NCI-H1092 (cell line): ENCODE results near the gene G6PC2.
"Not testable (repeated sequence)": the region's sequence is repeated elsewhere in the genome, so short reads cannot be mapped to it uniquely, and the experiment has no call there.

ENCODE experiments used
- DNase-seq: peaks from one replicate; lab custom pipeline; 2025; lab: John Stamatoyannopoulos, UW

The G6PC2 gene

DNA sequence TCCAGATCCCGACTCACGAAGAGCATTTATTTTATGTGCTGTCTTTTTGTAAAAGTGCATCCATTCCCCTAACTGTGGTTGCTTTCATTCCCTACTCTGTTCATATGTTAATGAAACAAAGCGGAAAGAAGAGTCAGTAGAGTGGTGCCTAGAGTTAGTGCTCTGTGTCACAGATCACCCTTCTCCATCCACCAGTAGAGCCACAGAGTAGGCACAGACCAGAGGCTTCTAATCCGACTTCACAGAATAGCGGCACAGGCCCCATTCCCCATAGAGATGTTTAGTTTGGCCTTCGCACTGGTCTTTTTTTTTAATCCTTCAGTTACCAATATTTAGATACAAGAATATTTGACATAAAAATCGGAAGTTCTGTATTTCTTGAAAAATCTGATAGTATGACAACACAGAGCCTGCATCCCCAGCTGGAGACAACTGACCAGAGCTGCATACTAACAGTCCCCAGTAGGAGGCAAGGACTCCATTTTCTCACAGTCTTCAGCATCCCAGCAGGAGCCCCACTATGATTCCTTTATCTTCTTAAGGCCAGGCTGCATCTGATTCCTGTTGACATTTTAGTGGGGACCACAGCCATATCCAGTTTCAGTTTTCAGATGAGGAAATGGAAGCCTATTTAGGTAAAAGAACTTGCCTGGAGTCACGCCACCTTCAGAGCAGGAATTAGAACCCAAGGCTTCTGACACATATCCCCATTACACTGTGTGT lies 7.0 kb downstream of the G6PC2 start:
- no peak for DNase-seq

DNA sequence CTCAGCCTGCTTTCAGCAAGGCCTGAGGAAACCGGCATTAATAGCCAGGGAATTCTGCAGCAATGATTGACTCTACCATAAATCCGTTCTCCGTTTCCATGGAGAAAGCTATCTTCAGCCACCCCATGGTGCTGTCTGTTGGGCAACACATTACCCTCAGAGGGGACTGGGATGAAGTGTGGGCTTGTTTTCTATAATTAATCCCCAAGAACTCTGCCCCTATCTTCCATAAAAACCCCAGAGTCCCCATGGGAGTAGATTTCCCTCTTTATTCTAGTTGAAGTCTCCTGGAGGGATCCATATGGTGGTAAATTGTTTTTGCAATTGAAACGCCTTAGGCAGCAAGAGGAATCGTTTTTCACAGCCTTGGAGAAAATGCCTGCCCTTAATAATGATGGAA lies 9.2 kb downstream of the G6PC2 start:
- DNase-seq: no peak

DNA sequence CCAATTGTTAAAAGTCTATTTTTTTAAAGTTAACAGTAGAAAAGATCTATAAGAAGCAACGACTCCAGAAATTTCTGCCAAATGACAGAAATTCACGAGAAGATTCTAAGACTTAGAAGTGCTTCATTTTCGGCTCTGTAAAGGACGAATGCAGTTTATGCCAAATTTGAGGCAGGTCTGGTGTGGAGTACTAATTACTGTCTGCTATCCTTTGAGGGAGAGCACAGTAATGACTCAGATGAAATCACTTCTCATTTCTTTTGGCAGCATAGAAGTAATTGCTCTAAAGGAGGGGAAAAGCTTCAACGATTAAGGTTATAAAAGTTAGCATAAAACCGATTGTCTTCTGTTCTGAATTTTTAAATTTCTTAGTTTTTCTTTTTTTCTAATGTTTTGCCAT lies 11.4 kb downstream of the G6PC2 start:
- DNase-seq: no peak

DNA sequence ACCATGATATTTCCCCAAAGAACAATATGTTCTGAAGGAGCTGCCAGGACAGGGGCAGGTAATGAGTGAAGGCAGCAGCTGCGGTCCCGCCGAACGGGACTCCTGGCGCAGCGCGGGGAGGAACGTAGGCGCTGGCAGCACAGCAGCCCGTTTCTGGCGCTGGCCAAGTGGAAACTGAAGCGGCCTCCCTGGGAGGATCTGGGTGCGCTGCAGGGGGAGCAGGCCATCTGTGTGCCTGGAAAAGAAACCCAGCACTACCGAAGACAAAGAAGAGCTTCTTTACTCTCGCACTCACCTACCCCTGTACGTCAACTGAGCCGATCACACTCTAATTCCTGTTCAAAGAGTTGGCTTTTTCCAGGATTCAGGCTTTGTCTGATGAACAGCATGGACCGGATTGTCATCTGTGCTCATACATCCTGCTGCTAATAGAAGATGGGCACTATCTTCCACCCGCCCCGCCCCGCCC lies 11.8 kb downstream of the G6PC2 start:
- no peak for DNase-seq

DNA sequence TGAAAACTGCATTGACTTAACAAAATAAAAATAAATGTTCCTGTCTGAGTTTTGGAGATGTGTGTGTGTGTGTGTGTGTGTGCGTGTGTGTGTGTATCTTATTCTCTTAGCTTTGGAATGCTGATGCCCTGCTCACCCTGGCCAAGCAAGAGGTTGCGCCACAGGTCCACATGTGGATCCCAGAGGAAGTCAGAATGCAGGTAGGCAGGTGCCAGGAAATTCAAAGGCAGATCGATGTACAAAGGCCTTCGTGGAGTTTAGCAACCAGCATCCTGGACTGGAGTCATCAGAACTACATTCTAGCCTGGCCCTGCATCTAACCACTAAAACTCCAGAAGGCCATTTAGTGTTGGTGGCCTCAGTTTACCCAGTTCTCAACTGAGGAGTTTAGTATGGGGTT lies 12.4 kb downstream of the G6PC2 start:
- DNase-seq: no peak

DNA sequence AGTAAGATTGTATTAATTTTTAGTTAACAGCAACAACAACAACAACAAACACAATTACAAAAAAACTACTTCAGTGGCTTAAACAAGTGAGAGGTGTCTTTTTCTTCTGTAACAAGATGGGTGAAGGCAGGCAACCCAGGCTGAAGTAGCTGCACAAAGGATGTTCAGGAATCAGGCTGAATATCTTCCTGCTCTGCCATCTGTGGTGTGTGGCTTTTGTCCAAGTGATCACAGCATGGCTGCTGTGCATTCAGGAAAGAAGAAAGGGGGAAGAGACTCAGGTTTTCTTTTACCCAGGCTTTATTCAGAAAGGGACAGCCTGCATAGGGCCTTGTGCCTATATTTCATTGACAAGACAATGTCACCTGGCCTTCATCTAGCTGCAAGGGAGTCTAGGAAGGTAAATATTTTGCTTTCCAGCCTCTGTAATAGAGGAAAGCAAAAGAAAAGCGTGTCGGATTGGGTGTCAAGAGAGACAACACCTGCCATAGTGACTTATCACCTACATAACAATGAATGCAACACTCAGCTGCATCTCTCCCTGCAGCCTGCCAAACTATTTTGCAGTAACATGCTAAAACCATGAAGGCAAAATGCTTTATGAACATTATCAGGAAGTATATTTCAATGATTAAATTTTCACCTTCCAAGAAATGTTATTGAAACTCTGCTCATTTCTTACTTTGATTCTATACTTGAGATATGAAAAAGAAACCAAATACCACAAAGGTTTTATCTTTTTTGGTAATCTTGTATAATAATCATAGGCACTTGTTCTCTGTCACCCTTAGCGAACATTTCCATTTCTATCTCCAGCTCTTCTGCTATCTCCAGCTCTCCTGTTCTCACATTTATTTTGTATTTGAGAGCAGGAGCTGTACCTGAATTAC lies 14.6 kb downstream of the G6PC2 start:
- DNase-seq: no peak

DNA sequence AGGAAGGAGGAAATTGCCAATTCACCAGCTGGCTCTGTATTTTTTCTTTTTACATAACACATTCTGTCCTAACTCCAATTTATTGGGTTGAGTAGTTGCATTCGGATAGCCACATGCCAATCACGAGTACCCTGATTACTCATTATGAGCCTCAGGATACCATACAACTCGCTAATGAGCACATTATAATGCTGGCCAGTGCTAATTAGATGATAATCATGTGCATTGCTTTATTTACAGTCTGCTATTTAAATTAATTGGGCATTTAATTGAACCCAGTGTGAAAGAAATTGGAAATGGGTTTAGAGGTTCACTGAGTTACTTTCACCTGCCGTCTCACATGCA lies 15.2 kb downstream of the G6PC2 start:
- DNase-seq: no peak

DNA sequence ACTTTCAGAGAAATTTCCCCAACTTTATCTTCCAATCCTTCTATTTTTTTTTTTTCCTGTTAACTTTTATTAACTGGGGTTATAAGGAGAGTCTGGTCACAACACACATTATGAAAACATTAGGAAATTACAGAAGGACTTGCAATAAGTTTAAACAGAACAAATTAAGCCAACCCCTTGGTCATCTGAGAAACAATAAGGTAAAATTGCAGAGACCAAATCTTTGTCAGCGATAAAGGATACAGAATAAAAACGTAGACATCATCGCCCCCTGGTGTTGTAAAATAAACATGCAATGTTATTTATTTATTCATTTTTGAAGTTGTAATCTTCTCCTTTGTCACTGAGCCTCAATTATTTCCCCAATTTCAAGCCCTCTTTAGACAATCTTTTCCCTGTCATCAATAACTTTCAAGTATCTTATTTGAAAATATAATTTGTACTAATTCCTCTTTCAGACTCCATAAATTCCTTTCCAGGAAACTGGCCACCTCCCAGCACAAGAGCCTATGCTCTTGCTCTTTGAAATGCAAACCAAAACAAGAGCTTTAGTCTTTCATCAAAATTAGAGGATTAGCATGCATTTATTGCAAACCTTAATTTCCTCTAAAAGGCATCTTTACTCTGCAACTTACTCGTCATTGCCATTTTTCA lies 19.5 kb downstream of the G6PC2 start:
- DNase-seq: peak; percentile 10

DNA sequence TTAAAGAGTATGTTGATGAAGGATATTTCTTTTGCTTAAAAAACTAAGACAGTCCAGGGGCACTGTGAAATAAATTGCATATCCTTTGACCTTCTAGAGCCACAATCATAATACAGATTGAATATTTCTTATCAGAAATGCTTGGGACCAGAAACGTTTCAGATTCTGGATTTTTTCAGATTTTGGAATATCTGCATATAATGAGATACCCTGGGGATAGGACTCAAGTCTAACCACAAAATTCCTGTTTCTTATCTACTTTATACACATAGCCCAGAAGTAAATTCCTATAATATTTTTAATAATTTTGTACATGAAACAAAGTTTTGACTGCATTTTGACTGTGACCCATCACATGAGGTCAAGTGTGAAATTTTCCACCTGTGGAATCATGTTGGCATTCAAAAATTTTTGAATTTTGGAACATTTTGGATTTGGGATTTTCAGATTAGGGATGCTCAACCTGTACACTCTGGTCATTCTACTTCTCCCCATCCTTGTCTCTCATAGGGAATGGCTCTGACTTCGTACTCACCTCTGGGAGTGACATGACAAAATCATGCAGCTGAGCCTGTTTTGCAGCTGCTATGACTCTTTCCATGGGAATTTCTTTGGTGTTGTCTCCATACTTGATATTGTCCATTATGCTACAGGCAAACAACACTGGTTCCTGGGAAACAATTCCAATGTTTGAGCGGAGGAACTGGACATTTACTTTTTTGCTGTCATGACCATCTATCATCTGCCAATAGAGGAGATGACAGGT lies 25.7 kb downstream of the G6PC2 start:
- DNase-seq: no peak

DNA sequence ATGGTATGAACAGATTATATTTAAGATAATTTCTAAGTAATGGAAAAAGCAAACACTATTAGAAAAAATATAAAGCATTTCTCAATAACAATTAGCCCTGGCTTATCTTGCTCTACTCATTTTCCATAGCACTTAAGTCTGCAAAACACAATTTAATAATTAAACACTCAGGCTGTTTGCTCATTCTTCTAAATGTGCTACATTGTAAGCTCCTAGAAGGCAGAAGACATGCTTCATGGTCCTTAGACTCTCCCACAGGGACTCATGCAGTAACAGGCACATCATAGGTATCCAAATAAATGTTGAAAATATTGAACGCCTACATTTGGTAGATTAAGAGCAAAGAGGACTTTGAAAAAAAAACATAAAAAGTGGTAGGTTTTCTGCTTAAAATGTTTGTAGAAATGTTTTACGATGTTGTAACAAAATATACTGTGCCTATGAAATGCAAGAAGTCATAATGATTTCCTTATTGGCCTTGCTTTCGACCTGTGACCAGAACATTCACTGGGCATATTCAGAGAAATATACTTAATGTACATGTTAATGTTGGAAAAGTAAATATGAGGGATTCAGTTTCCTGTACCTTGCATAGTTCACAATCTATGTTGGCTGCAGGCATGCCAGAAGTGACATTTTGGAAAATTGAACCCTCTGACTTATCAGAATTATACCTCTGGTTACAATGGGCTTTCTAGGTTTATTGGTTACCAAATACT lies 27.2 kb downstream of the G6PC2 start:
- DNase-seq: no peak

DNA sequence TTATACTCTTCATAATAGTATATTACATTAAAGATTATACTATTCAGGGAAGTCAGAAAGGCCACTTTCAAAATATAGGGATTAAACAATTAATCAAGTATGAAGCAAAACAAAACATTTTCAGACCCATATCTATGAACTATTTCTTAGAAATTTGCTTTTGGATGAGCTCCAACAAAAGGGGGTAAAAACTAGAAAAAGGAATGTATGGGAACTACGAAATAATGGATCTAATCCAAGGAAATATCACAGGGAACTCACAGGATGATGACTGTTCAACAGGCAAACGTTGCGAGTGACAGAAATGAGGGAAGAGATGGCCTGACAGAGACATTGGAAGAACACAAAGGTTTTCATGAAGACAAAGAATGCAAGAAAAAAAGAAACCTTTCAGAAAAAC lies 27.9 kb downstream of the G6PC2 start:
- no peak for DNase-seq

DNA sequence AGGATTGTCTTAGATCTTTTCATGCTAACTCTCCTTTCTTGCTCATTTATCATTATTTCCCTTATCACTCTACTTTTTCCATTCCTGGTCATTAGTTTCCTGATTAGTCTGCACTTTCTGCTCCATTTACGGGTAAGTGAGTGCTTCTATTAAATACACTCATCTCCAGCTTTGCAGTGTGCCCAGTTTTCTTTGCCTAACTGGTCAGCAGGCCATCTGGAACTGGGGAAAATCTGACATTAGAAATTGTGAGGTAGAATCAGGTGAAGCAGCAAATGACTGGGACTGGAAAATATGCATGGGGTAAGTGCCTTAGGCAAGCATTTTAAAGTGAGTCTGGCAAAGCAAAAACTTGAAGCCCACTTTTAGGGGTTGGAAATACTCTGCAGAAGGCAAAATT lies 29.2 kb downstream of the G6PC2 start:
- no peak for DNase-seq

DNA sequence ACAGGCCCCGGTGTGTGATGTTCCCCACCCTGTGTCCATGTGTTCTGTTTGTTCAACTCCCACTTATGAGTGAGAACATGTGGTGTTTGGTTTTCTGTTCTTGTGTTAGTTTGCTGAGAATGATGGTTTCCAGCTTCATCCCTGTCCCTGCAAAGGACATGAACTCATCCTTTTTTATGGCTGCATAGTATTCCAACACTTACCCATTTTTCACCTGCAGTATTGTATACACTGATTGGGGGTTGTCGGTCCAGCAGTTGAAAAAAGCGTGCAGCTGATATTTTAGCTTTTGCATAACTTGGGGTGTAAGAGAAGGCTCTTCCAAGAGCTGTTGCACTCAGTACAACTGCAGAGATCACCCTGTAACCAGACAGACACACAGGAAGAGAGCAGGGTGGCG lies 31.1 kb downstream of the G6PC2 start:
- DNase-seq: not testable (repeated sequence)

DNA sequence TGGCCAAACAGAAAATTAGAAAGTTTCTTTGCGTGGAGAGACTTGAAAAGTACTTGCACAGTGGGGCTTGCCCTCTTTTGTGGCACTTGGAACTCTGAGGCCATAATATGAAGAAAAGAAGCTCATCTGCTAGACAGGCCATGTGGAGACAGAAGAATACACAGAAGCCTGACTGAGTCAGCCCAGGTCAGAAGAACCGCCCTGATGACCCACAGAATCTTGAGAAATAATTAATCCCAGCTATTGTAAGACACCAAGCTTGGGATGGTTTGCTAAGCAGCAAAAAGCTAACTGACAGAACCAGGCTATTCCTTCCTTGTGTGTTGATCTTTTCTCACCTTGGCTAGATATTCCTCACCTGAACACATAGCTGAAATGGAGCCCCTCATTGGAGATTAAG lies 33.7 kb downstream of the G6PC2 start:
- DNase-seq: no peak

DNA sequence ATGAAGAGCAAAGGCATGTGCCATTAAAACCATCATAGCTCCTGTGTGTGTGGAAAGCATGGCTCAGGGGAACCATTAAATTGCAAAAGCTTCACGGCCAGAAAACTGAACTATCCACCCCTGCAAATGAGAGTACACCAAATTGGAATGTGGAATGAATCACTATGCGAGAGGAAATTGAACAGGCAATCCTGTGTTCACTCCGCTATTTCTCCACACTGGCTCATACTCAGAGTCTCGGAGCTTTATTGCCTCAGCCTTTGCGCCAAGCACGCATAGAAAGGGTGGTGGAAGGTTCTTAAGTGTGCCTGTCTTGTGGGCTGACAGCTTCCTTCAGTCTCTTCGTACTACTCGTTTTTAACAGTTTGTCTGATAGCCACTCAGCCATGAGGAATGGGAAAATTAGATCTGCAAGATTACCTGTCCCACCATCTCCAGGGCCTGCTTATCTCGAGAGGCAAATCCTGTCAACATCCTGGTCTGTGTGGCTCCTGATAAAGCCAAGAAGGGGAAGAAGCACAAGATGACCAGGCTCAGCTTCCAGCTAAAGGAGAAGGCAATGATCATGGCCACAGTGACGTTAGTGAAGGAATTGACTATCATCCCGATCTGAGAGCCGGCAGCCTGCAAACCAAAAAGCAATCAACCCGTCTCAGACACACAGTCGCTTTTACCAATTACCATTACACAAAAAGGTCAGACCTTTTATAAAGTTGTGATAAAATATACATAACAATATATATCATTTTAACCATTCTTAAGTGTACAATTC lies 34.9 kb downstream of the G6PC2 start:
- no peak for DNase-seq

DNA sequence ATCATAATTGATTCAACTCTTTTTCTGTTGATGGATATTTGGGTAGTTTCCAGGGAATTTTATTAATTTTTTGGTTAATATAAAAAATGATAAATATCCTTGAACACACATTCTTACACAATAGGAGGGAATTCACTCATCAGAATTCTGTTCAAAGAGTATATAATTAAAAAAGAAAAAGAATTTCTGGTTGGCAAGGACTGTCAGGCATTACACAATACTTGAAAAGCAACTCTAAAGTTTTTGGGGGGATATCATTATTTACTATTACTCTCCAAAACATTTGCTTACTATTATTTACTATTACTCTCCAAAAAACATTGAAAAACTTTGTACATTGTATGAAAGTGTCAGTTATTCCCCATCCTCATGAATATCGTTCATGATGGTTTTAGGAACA lies 38.0 kb downstream of the G6PC2 start:
- DNase-seq: no peak

DNA sequence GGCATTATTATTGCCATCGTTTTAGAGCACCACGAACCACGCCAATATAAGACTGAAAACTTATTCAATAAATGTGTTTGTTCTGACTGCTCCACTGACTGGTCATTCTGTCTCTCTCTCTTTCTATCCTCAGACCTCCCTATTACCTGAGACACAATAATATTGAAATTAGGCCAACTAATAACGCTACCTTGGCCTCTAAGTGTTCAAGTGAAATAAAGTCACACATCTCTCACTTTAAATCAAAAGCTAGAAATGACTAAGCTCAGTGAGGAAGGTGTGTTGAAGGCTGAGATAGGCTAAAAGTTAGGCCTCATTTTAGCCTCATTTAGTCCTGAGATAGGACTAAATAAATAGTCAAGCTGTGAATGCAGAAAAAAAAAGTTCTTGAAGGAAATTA lies 38.8 kb downstream of the G6PC2 start:
- DNase-seq: no peak

DNA sequence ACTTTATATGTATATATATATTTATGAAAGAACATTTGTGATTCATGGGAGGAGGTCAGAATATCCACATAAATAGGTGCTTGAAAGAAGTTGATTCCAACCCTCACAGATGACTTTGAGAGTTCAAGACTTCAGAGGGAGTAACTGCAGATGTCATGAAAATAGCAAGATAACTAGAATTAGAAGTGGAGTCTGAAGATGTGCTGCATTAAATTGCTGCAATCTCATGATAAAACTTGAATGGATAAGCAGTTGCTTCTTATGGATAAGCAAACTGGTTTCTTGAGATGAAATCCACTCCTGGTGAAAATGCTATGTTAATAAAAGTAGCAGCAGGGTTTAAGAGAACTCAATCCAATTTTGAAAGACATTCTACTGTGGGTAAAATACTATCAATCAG lies 40.2 kb downstream of the G6PC2 start:
- DNase-seq: no peak

DNA sequence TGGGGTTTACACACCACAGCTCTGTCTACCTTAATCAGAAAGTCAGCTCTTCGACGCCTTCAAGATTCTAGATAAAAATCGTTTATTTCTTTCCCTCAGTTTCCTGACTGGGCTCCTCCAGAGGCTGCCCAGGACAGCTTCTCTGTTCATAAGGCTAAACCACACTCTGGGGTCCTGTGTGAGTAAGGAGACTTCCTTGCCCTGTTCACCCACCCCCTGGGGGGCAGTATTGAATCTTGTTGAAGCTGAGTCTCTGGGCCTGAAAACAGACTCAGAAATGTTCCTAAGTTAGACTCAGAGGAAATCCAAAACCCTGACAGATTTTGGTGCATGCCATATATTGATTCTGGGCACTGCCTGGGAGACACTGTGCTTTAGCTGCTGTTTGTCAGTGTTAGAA lies 43.0 kb downstream of the G6PC2 start:
- DNase-seq: no peak

DNA sequence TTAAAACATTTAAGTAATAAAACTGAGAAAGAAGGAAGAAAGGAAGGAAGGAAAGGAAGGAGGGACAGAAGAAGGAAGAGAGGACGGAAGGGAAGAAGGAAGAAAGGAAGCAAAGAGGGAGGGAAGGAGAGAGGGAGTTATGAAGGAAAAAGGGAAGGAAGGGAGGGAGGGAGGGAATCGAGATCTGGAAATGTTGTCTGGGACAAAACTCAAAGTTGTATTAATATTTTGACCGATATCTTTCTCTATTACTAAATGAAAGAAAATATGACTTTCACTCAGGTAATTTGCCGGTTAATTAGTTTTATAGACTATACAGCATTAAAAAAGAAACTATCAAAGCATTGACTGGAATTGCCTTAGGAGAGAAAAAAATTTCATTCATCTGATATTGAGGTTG lies 44.4 kb downstream of the G6PC2 start:
- DNase-seq: no peak
